SU-DHL-6 (cell line): ENCODE results near the gene RELL2.

Experiments used
- H2AFZ ChIP-seq: fragments of 200-600 bp; sonication (generic); 2 replicates; pipeline ENCODE4 v1.6.1; 2014; ENCODE audit warnings: low read depth, mild to moderate bottlenecking, moderate library complexity, mixed read lengths, antibody characterized with exemption, low read length; ENCODE audit not compliant: severe bottlenecking
- H3F3A ChIP-seq: fragments of 200-600 bp; shearing (Covaris generic); 2 replicates; pipeline ENCODE4 v1.6.0; 2016; ENCODE audit warnings: antibody characterized with exemption, mild to moderate bottlenecking; ENCODE audit not compliant: insufficient read depth
- H3K27ac ChIP-seq: fragments of 200-600 bp; sonication (generic); 2 replicates; pipeline ENCODE4 v1.5.1; 2016; ENCODE audit warnings: low read depth, mild to moderate bottlenecking, low read length, moderate library complexity, mixed read lengths
- H3K27me3 ChIP-seq: fragments of 200-600 bp; sonication (generic), shearing (Covaris generic); 2 replicates; pipeline ENCODE4 v1.6.0; 2014; ENCODE audit warnings: mild to moderate bottlenecking, low read length
- H3K36me3 ChIP-seq: fragments of 200-600 bp; sonication (generic); 2 replicates; pipeline ENCODE4 v1.6.1; 2014; ENCODE audit warnings: mild to moderate bottlenecking, low read length, mixed read lengths
- H3K4me2 ChIP-seq: fragments of 300-600, 200-600 bp; shearing (Covaris generic), sonication (generic); 2 replicates; pipeline ENCODE4 v1.6.0; 2014; ENCODE audit warnings: low read length, low read depth, mild to moderate bottlenecking; ENCODE audit not compliant: poor library complexity, severe bottlenecking
- H3K4me3 ChIP-seq: fragments of 200-600 bp; sonication (generic); 2 replicates; pipeline ENCODE4 v1.5.1; 2014; ENCODE audit warnings: antibody characterized with exemption, low read length, mild to moderate bottlenecking, mixed read lengths; ENCODE audit not compliant: insufficient read depth, poor library complexity, severe bottlenecking
- H3K79me2 ChIP-seq: fragments of 200-600 bp; sonication (generic); 2 replicates; pipeline ENCODE4 v1.6.1; 2014; ENCODE audit warnings: mild to moderate bottlenecking, low read length, moderate library complexity; ENCODE audit not compliant: insufficient read depth
- H3K9ac ChIP-seq: fragments of 200-600 bp; sonication (generic); 2 replicates; pipeline ENCODE4 v1.7.0; 2014; ENCODE audit warnings: mild to moderate bottlenecking, low read length
- H3K9me2 ChIP-seq: fragments of 200-600 bp; sonication (generic); replicated peaks from 2 replicates; pipeline ENCODE4 v1.6.1; 2014; ENCODE audit warnings: low read length; ENCODE audit not compliant: insufficient read depth
- H3K9me3 ChIP-seq: fragments of 200-600 bp; sonication (generic); 2 replicates; pipeline ENCODE4 v1.6.1; 2014; ENCODE audit warnings: low read length, mixed read lengths; ENCODE audit not compliant: insufficient read depth
- H4K20me1 ChIP-seq: fragments of 200-600 bp; sonication (generic); 2 replicates; pipeline ENCODE4 v1.6.1; 2014; ENCODE audit warnings: low read depth, mild to moderate bottlenecking, antibody characterized with exemption, low read length, moderate library complexity, mixed read lengths
- CTCF ChIP-seq: fragments of 200-600 bp; sonication (generic); IDR thresholded peaks from one replicate; pipeline ENCODE4 v1.5.1; 2017; ENCODE audit warnings: antibody characterized with exemption, mild to moderate bottlenecking, low read length, moderate library complexity; ENCODE audit not compliant: insufficient read depth, poor library complexity, severe bottlenecking
- EZH2phosphoT487 ChIP-seq: fragments of 200-600 bp; sonication (generic), shearing (Covaris generic); conservative IDR thresholded peaks from 2 replicates; pipeline ENCODE4 v1.6.1; 2018; ENCODE audit warnings: mild to moderate bottlenecking, antibody characterized with exemption, low read length, moderate library complexity, mixed read lengths

Gene RELL2

GRCh38 chr5:141640698-141641097 lies 3.9 kb downstream of the RELL2 start:
- H3K9me2 ChIP-seq, result no peaks in the 10 kb centered on the region
- no peak overlapping the region for H2AFZ ChIP-seq
- H3K27ac ChIP-seq, result no peak overlapping the region
- H3K9me3 ChIP-seq, result no peaks in the 10 kb centered on the region
- H3K4me2 ChIP-seq, result no peak overlapping the region
- H3K79me2 ChIP-seq, result peaks cover 19% of the 10 kb centered on the region
- peaks cover 4% of the 10 kb centered on the region; the same call in 1 of the 2 replicates for H4K20me1 ChIP-seq
- no peaks in the 10 kb centered on the region for H3K27me3 ChIP-seq
- TF ChIP-seq EZH2phosphoT487 (no peak), CTCF (no peak)
- peaks cover 12% of the 10 kb centered on the region for H3F3A ChIP-seq
- no peaks in the 10 kb centered on the region for H3K36me3 ChIP-seq
- H3K9ac ChIP-seq, result no peak overlapping the region
- no peak overlapping the region for H3K4me3 ChIP-seq

GRCh38 chr5:141641634-141642267 lies 5.0 kb downstream of the RELL2 start:
- H3K36me3 ChIP-seq, result no peaks in the 10 kb centered on the region
- peaks cover 12% of the 10 kb centered on the region for H3F3A ChIP-seq
- H3K79me2 ChIP-seq, result peaks cover 10% of the 10 kb centered on the region; the same call in 1 of the 2 replicates
- no peaks in the 10 kb centered on the region for H4K20me1 ChIP-seq
- no peak overlapping the region for H3K4me3 ChIP-seq
- TF ChIP-seq EZH2phosphoT487 (no peak), CTCF (no peak)
- H3K27ac ChIP-seq, result no peak overlapping the region
- H3K9me3 ChIP-seq, result no peaks in the 10 kb centered on the region
- no peaks in the 10 kb centered on the region for H3K9me2 ChIP-seq
- H3K4me2 ChIP-seq, result no peak overlapping the region
- H3K27me3 ChIP-seq, result no peaks in the 10 kb centered on the region
- no peak overlapping the region for H2AFZ ChIP-seq
- no peak overlapping the region for H3K9ac ChIP-seq

- no peak overlapping the region for H3K9ac ChIP-seq
- H2AFZ ChIP-seq, result no peak overlapping the region
- H3F3A ChIP-seq, result peaks cover 4% of the 10 kb centered on the region; the same call in 1 of the 2 replicates
- H3K4me2 ChIP-seq, result no peak overlapping the region
- no peaks in the 10 kb centered on the region for H3K9me3 ChIP-seq
- no peaks in the 10 kb centered on the region for H3K9me2 ChIP-seq
- no peak overlapping the region for H3K4me3 ChIP-seq
- no peaks in the 10 kb centered on the region for H3K27me3 ChIP-seq
- no peaks in the 10 kb centered on the region for H3K79me2 ChIP-seq
- no peak overlapping the region for H3K27ac ChIP-seq
- H3K36me3 ChIP-seq, result no peaks in the 10 kb centered on the region
- no peaks in the 10 kb centered on the region for H4K20me1 ChIP-seq
- TF ChIP-seq CTCF, result no peak
Measured at GRCh38 chr5:141646026-141646425, 9.2 kb downstream of the RELL2 start.
